ENCODE results near the gene SEMA6D.

SEMA6D gene

DNA sequence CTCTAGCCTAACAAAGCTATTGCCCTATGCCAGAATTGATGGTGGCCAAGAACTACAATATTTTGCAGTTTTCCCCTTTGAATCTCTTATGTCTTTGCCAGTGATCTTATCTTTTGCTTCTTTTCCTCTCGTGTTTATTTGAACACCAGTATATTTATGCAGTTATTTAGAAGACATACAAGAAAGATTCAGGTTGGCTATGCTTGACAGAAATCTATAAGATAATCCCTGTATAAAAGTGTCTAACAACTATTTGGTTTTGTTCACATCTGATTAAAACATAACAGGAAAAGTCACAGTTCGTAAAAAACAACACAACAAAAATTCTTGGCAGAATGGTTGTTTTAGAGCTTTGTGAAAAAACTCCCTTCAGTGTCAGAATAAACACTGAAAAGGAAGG, 63.7 kb downstream of the SEMA6D start:
- H3K4me3 ChIP-seq (ENCODE audit: low read depth in 1 of 2, low read length in 2 of 2), result no peak overlapping the region
- TF ChIP-seq, protein P1, sequence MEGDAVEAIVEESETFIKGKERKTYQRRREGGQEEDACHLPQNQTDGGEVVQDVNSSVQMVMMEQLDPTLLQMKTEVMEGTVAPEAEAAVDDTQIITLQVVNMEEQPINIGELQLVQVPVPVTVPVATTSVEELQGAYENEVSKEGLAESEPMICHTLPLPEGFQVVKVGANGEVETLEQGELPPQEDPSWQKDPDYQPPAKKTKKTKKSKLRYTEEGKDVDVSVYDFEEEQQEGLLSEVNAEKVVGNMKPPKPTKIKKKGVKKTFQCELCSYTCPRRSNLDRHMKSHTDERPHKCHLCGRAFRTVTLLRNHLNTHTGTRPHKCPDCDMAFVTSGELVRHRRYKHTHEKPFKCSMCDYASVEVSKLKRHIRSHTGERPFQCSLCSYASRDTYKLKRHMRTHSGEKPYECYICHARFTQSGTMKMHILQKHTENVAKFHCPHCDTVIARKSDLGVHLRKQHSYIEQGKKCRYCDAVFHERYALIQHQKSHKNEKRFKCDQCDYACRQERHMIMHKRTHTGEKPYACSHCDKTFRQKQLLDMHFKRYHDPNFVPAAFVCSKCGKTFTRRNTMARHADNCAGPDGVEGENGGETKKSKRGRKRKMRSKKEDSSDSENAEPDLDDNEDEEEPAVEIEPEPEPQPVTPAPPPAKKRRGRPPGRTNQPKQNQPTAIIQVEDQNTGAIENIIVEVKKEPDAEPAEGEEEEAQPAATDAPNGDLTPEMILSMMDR (IDR thresholded peaks at IDR 0.05; ENCODE audit: borderline replicate concordance, extremely low read depth, low read length, poor library complexity, severe bottlenecking), result no peak
- TF ChIP-seq EZH2 (IDR thresholded peaks at IDR 0.05; ENCODE audit: borderline replicate concordance, low read depth, low read length, severe bottlenecking), result no peak

GRCh38 chr15:47781527-47781926, 64.2 kb downstream of the SEMA6D start:
- no peaks in the 10 kb centered on the region for H4K20me1 ChIP-seq (ENCODE audit: insufficient read depth, low read length)
- TF ChIP-seq EZH2 (IDR thresholded peaks at IDR 0.05; ENCODE audit: borderline replicate concordance, low read depth, low read length, severe bottlenecking), result no peak
- TF ChIP-seq, protein P1 (IDR thresholded peaks at IDR 0.05; ENCODE audit: borderline replicate concordance, extremely low read depth, low read length, poor library complexity, severe bottlenecking), result no peak
- ATAC-seq (ENCODE audit: insufficient read depth, low read depth), result no peak

More for the DNA sequence above, 63.7 kb downstream of the SEMA6D start:
- Histone ChIP-seq H3K4me1 (ENCODE audit: insufficient read depth, low read length) (no peaks in the 10 kb centered on the region), H3K9ac (ENCODE audit: low read depth, low read length) (no peak overlapping the region), H3K9me3 (ENCODE audit: insufficient read depth, low read length, severe bottlenecking) (no peaks in the 10 kb centered on the region), H3K27ac (ENCODE audit: low read length) (no peak overlapping the region), H3K36me3 (ENCODE audit: insufficient read depth, low read length) (no peaks in the 10 kb centered on the region), H3K27me3 (ENCODE audit: insufficient read depth, low read length, poor library complexity) (no peaks in the 10 kb centered on the region), H4K20me1 (ENCODE audit: insufficient read depth, low read length) (no peaks in the 10 kb centered on the region), H2AFZ (ENCODE audit: low read depth, low read length) (no peak overlapping the region), H3K4me2 (ENCODE audit: insufficient read depth, low read length) (no peak overlapping the region), H3K79me2 (ENCODE audit: insufficient read depth, low read length) (no peaks in the 10 kb centered on the region)
- ATAC-seq (ENCODE audit: insufficient read depth, low read depth) (no peak), DNase-seq (no peak)

GRCh38 chr15:47784820-47785219, 67.5 kb downstream of the SEMA6D start:
- TF ChIP-seq, protein P1 (IDR thresholded peaks at IDR 0.05; ENCODE audit: borderline replicate concordance, extremely low read depth, low read length, poor library complexity, severe bottlenecking), result no peak

More at GRCh38 chr15:47781527-47781926, 64.2 kb downstream of the SEMA6D start:
- Histone ChIP-seq H3K4me2 (ENCODE audit: insufficient read depth, low read length) (no peak overlapping the region), H3K27me3 (ENCODE audit: insufficient read depth, low read length, poor library complexity) (no peaks in the 10 kb centered on the region), H3K4me3 (ENCODE audit: low read depth in 1 of 2, low read length in 2 of 2) (no peak overlapping the region), H3K4me1 (ENCODE audit: insufficient read depth, low read length) (no peaks in the 10 kb centered on the region), H3K9ac (ENCODE audit: low read depth, low read length) (no peak overlapping the region), H2AFZ (ENCODE audit: low read depth, low read length) (no peak overlapping the region), H3K79me2 (ENCODE audit: insufficient read depth, low read length) (no peaks in the 10 kb centered on the region), H3K36me3 (ENCODE audit: insufficient read depth, low read length) (no peaks in the 10 kb centered on the region), H3K27ac (ENCODE audit: low read length) (no peak overlapping the region), H3K9me3 (ENCODE audit: insufficient read depth, low read length, severe bottlenecking) (no peaks in the 10 kb centered on the region)
- DNase-seq, result no peak

DNA sequence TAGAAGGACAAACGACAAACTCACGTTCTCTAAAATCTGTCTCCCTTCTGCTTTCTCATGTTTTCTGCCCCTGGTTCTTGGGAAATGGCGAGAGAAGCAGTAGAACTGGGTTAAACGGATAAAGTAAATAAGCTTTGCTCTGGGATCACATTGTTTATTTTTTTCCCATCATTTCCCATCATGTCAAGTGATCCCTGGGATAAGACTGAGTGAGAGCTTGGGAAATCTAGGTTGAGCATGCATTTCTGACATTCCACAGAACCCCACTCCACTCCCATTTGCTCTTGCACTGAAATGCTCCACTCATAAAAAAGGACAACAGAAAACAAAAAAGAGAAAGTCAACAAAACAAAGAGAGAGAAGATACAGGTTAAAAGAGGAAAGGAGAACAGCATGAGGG, 69.1 kb downstream of the SEMA6D start:
- Histone ChIP-seq H3K79me2 (ENCODE audit: insufficient read depth, low read length) (no peaks in the 10 kb centered on the region), H3K9me3 (ENCODE audit: insufficient read depth, low read length, severe bottlenecking) (no peaks in the 10 kb centered on the region), H3K36me3 (ENCODE audit: insufficient read depth, low read length) (no peaks in the 10 kb centered on the region), H3K27me3 (ENCODE audit: insufficient read depth, low read length, poor library complexity) (no peaks in the 10 kb centered on the region), H2AFZ (ENCODE audit: low read depth, low read length) (no peak overlapping the region), H3K4me1 (ENCODE audit: insufficient read depth, low read length) (no peaks in the 10 kb centered on the region), H3K27ac (ENCODE audit: low read length) (no peak overlapping the region), H4K20me1 (ENCODE audit: insufficient read depth, low read length) (no peaks in the 10 kb centered on the region), H3K4me2 (ENCODE audit: insufficient read depth, low read length) (no peak overlapping the region), H3K9ac (ENCODE audit: low read depth, low read length) (no peak overlapping the region), H3K4me3 (ENCODE audit: low read depth in 1 of 2, low read length in 2 of 2) (no peak overlapping the region)
- ATAC-seq (ENCODE audit: insufficient read depth, low read depth) (no peak), DNase-seq (no peak)
- TF ChIP-seq, protein P1 (IDR thresholded peaks at IDR 0.05; ENCODE audit: borderline replicate concordance, extremely low read depth, low read length, poor library complexity, severe bottlenecking), result no peak
- TF ChIP-seq EZH2 (IDR thresholded peaks at IDR 0.05; ENCODE audit: borderline replicate concordance, low read depth, low read length, severe bottlenecking), result no peak

More at GRCh38 chr15:47784820-47785219, 67.5 kb downstream of the SEMA6D start:
- Histone ChIP-seq H4K20me1 (ENCODE audit: insufficient read depth, low read length) (no peaks in the 10 kb centered on the region), H2AFZ (ENCODE audit: low read depth, low read length) (no peak overlapping the region), H3K36me3 (ENCODE audit: insufficient read depth, low read length) (no peaks in the 10 kb centered on the region), H3K9me3 (ENCODE audit: insufficient read depth, low read length, severe bottlenecking) (no peaks in the 10 kb centered on the region), H3K27ac (ENCODE audit: low read length) (no peak overlapping the region), H3K79me2 (ENCODE audit: insufficient read depth, low read length) (no peaks in the 10 kb centered on the region), H3K4me3 (ENCODE audit: low read depth in 1 of 2, low read length in 2 of 2) (no peak overlapping the region), H3K4me1 (ENCODE audit: insufficient read depth, low read length) (no peaks in the 10 kb centered on the region), H3K4me2 (ENCODE audit: insufficient read depth, low read length) (no peak overlapping the region), H3K27me3 (ENCODE audit: insufficient read depth, low read length, poor library complexity) (no peaks in the 10 kb centered on the region), H3K9ac (ENCODE audit: low read depth, low read length) (no peak overlapping the region)
- ATAC-seq (ENCODE audit: insufficient read depth, low read depth) (no peak), DNase-seq (no peak)

All from DND-41 (cell line).